GM12878 (cell line): ENCODE data around the gene TMEM82. TPM values are rescaled to one million over a fixed set of nuclear protein-coding genes. Genes with fewer than 3 reads are reported as not detected.

Experiments
- ATAC-seq: fragments of 200-7000 bp; cut with Tn5 transposase; 3 replicates; pipeline ENCODE4 v1.9.1; 2020; ENCODE audit warnings: mild to moderate bottlenecking, moderate library complexity
- BruUV-seq: library from RNA; stranded (reverse); fragments of 400-500 nt; replicated peaks from 2 replicates; lab custom pipeline; 2021; lab: Mats Ljungman, UMichigan
- CTCF ChIA-PET: fragments of 300-600 bp; sonication (Branson Sonifier 250); formaldehyde crosslinking; extraction: SDS; loops from one replicate; lab custom pipeline; 2021; ENCODE audit warnings: inconsistent platforms; lab: Yijun Ruan, JAX
- POLR2A ChIA-PET: fragments of 350-600 bp; formaldehyde crosslinking; extraction: SDS; loops from one replicate; lab custom pipeline; 2021; ENCODE audit warnings: inconsistent platforms; lab: Charles Lee
- RAD21 ChIA-PET: fragments of 300-600 bp; sonication (Branson Sonifier 250); formaldehyde crosslinking; loops from one replicate; lab custom pipeline; 2023; ENCODE audit warnings: antibody characterized with exemption; ENCODE audit not compliant: unreplicated experiment; lab: Charles Lee
- SMC1A ChIA-PET: fragments of 300-600 bp; sonication (Branson Sonifier 250); formaldehyde crosslinking; loops from one replicate; lab custom pipeline; 2023; ENCODE audit not compliant: unreplicated experiment, uncharacterized antibody; lab: Charles Lee
- DNase-seq: peaks from one replicate; pipeline ENCODE4 v3.0.0-alpha.2; 2011; ENCODE audit warnings: low read depth, low spot score
- FAIRE-seq: peaks from 3 replicates; lab custom pipeline; 2011; peaks lifted over from hg19 to GRCh38; lab: Jason Lieb, UNC
- H2AFZ ChIP-seq: 2 replicates; pipeline ENCODE4 v1.6.0; 2011; ENCODE audit warnings: low read depth, low read length, control low read depth; ENCODE audit not compliant: control insufficient read depth
- H3K27ac ChIP-seq: 2 replicates; pipeline ENCODE4 v1.5.1; 2011; ENCODE audit warnings: control low read depth; ENCODE audit not compliant: control insufficient read depth, insufficient read depth
- H3K27me3 ChIP-seq, 2 experiments: replicated peaks in 1 of 2; 2 replicates each; pipeline versions ENCODE4 v1.6.0 to v1.6.1; 2011; ENCODE audit warnings: low read length in 1 of 2; ENCODE audit not compliant: control insufficient read depth in 2 of 2, insufficient read depth in 2 of 2
- H3K36me3 ChIP-seq, 2 experiments: 2 replicates each; pipeline ENCODE4 v1.5.1; 2011; ENCODE audit warnings: low read length in 1 of 2; ENCODE audit not compliant: control insufficient read depth in 2 of 2, insufficient read depth in 2 of 2
- H3K4me1 ChIP-seq: 2 replicates; pipeline ENCODE4 v1.6.1; 2011; ENCODE audit warnings: mild to moderate bottlenecking, low read length, moderate library complexity, mixed read lengths; ENCODE audit not compliant: control insufficient read depth, insufficient read depth
- H3K4me2 ChIP-seq: 2 replicates; pipeline ENCODE4 v1.6.0; 2011; ENCODE audit warnings: control low read depth; ENCODE audit not compliant: control insufficient read depth, insufficient read depth
- H3K4me3 ChIP-seq: fragments of 200-600 bp; sonication (generic); 2 replicates; pipeline ENCODE4 v1.5.1; 2016
- H3K79me2 ChIP-seq: 2 replicates; pipeline ENCODE4 v1.6.0; 2011; ENCODE audit warnings: low read length; ENCODE audit not compliant: control insufficient read depth, insufficient read depth
- H3K9ac ChIP-seq: 2 replicates; pipeline ENCODE4 v1.8.0; 2011; ENCODE audit warnings: low read length, control low read depth, mixed read lengths; ENCODE audit not compliant: control insufficient read depth, insufficient read depth
- H3K9me3 ChIP-seq: replicated peaks from 3 replicates; pipeline ENCODE4 v1.5.1; 2011; ENCODE audit warnings: mild to moderate bottlenecking, low read length; ENCODE audit not compliant: control insufficient read depth, insufficient read depth
- H4K20me1 ChIP-seq: 2 replicates; pipeline ENCODE4 v1.6.0; 2011; ENCODE audit not compliant: control insufficient read depth, insufficient read depth
- ATF2 ChIP-seq: IDR thresholded peaks from 2 replicates; pipeline ENCODE4 v1.6.1; 2012; ENCODE audit warnings: low read length, inconsistent platforms
- ATF7 ChIP-seq: fragments of 450-650 bp; IDR thresholded peaks from 2 replicates; pipeline ENCODE4 v1.6.1; 2016; ENCODE audit warnings: low read depth, mild to moderate bottlenecking
- BACH1 ChIP-seq: fragments of 450-650 bp; IDR thresholded peaks from 2 replicates; pipeline ENCODE4 v1.6.1; 2017; ENCODE audit warnings: mild to moderate bottlenecking, borderline replicate concordance
- BHLHE40 ChIP-seq, 2 experiments: fragments of 450-650 bp in 1 of 2; IDR thresholded peaks; 2 replicates each; pipeline ENCODE4 v1.6.1; 2011 to 2017; ENCODE audit warnings: low read depth in 2 of 2, borderline replicate concordance in 1 of 2, improper control_type of control experiment in 1 of 2, low read length in 1 of 2, mild to moderate bottlenecking in 1 of 2
- BMI1 ChIP-seq: fragments of 450-650 bp; IDR thresholded peaks from 2 replicates; pipeline ENCODE4 v1.6.1; 2016; ENCODE audit warnings: mild to moderate bottlenecking, moderate library complexity, borderline replicate concordance
- CBX3 ChIP-seq: fragments of 200-600 bp; sonication (generic); IDR thresholded peaks from 2 replicates; pipeline ENCODE4 v1.6.1; 2016; ENCODE audit warnings: low read depth, borderline replicate concordance
- EGR1 ChIP-seq, 2 experiments: IDR thresholded peaks; 1 replicate in 1 of 2; 2 replicates in 1 of 2; pipeline ENCODE4 v1.6.1; 2011 to 2012; ENCODE audit warnings: low read depth in 2 of 2, low read length in 2 of 2, borderline replicate concordance in 1 of 2, mild to moderate bottlenecking in 1 of 2, moderate library complexity in 1 of 2
- FOXK2 ChIP-seq: fragments of 450-650 bp; IDR thresholded peaks from 2 replicates; pipeline ENCODE4 v1.6.1; 2017; ENCODE audit warnings: mild to moderate bottlenecking, moderate library complexity
- JUND ChIP-seq: IDR thresholded peaks from 2 replicates; pipeline ENCODE4 v1.6.1; 2012; ENCODE audit warnings: low read depth, mild to moderate bottlenecking, low read length, improper control_type of control experiment, moderate library complexity
- KAT2A ChIP-seq: conservative IDR thresholded peaks from 2 replicates; pipeline ENCODE4 v1.6.1; 2011; ENCODE audit warnings: low read depth, low read length; ENCODE audit not compliant: control insufficient read depth
- LARP7 ChIP-seq: fragments of 450-650 bp; IDR thresholded peaks from 2 replicates; pipeline ENCODE4 v1.6.1; 2017; ENCODE audit warnings: mild to moderate bottlenecking
- NR2F1 ChIP-seq: fragments of 450-650 bp; conservative IDR thresholded peaks from 2 replicates; pipeline ENCODE4 v1.6.1; 2017; ENCODE audit warnings: mild to moderate bottlenecking
- SP1 ChIP-seq: IDR thresholded peaks from one replicate; pipeline ENCODE4 v1.6.1; 2011; ENCODE audit warnings: low read depth, low read length
- TBL1XR1 ChIP-seq: IDR thresholded peaks from 2 replicates; pipeline ENCODE4 v1.6.1; 2012; ENCODE audit warnings: low read depth, low read length, improper control_type of control experiment
- WRNIP1 ChIP-seq: IDR thresholded peaks from 2 replicates; pipeline ENCODE4 v1.6.1; 2011; ENCODE audit warnings: low read depth, low read length, improper control_type of control experiment, borderline replicate concordance
- YBX1 ChIP-seq: fragments of 450-650 bp; IDR thresholded peaks from 2 replicates; pipeline ENCODE4 v1.6.1; 2016; ENCODE audit warnings: antibody characterized with exemption
- WGBS: methylation state at CpG from one replicate; pipeline ENCODE4 v1.1.6; 2016; ENCODE audit warnings: low lambda C conversion rate; ENCODE audit not compliant: insufficient replicate concordance, insufficient coverage; ENCODE audit errors: missing lambda C conversion rate; 5-methylcytosine and 5-hydroxymethylcytosine counted together
- in situ Hi-C: fragments of 300-500 bp; cut with MboI; formaldehyde crosslinking; loops from 9 replicates; pipeline ENCODE4 v1.14.3; 2018; ENCODE audit warnings: mixed read lengths
- intact Hi-C: fragments of 100-400 bp; cut with micrococcal nuclease; formaldehyde crosslinking; loops from one replicate; pipeline ENCODE4 v1.14.2; 2022; ENCODE audit not compliant: unreplicated experiment
- polyA plus RNA-seq, 11 experiments: library from polyadenylated mRNA; depleted of rRNA in 4 of 11; unstranded in 6 of 11; stranded (reverse) in 5 of 11; fragments of >200 nt; fragmentation: Nextera tagmentation in 4 of 11; fragmentation: Illumina TruSeq in 1 of 11; extraction: Ambion mirVana in 4 of 11; extraction: Trizol in 1 of 11; gene quantifications; 1 replicate in 1 of 11; 2 replicates in 10 of 11; pipeline versions ENCODE4 v1.2.1 to v1.2.3, GENCODE V29; 2011 to 2016; ENCODE audit warnings: inconsistent platforms in 2 of 11, missing spikeins in 2 of 11, low read depth in 1 of 11
- total RNA-seq, 4 experiments: library from RNA; depleted of rRNA in 3 of 4; stranded (reverse); fragments of >200 nt in 3 of 4; fragmentation: Illumina TruSeq in 1 of 4; extraction: Trizol in 1 of 4; gene quantifications; 2 replicates each; pipeline versions ENCODE4 v1.2.1 to v1.2.3, GENCODE V29; 2013 to 2021

Gene TMEM82
- total and polyA plus RNA-seq, 10 of the 15 experiments (the other 5 are each of a cell fraction or from before 2014, with no cell fraction given), result not detected

GRCh38 chr1:15770313-15770962 lies 28.1 kb downstream of the TMEM82 start:
- Histone ChIP-seq H3K79me2 (no peaks in the 10 kb centered on the region), H2AFZ (no peak overlapping the region), H3K9me3 (no peaks in the 10 kb centered on the region), H3K4me1 (no peaks in the 10 kb centered on the region), H3K4me2 (no peak overlapping the region), H3K27ac (no peak overlapping the region), H3K27me3 (no peaks in the 10 kb centered on the region; a peak in 1 of 4 replicates), H3K9ac (no peak overlapping the region), H3K36me3 (no peaks in the 10 kb centered on the region), H4K20me1 (no peaks in the 10 kb centered on the region), H3K4me3 (no peak overlapping the region)
- 36% methylated on average over 13 of the region's 14 CpGs for WGBS
- FAIRE-seq (no peak), ATAC-seq (no peak), DNase-seq (no peak)
- ChIA-PET RAD21 (no interaction called here), SMC1A (no interaction called here), POLR2A (no interaction called here), CTCF (no interaction called here)
- TF ChIP-seq KAT2A (no peak), JUND (no peak), WRNIP1 (no peak), BACH1 (no peak), EGR1 (IDR thresholded peaks at IDR 0.05; ENCODE audit: borderline replicate concordance in 1 of 2, low read depth in 2 of 2, low read length in 2 of 2) (no peak), ATF2 (no peak), FOXK2 (no peak), ATF7 (no peak), NR2F1 (no peak), YBX1 (no peak), CBX3 (no peak), BHLHE40 (IDR thresholded peaks at IDR 0.05; ENCODE audit: borderline replicate concordance in 1 of 2, low read depth in 2 of 2, low read length in 1 of 2) (no peak), SP1 (no peak), TBL1XR1 (no peak), LARP7 (no peak), BMI1 (no peak)
- in situ Hi-C loops (no loop called here), intact Hi-C loops (no loop called here)
- no TSS peak for BruUV-seq
